Muscle of leg (tissue), 11 donors: ENCODE results near the gene ERC1. TPM values are rescaled to one million over a fixed set of nuclear protein-coding genes. Genes with fewer than 3 reads are reported as not detected.
"Not testable (repeated sequence)": the region's sequence is repeated elsewhere in the genome, so short reads cannot be mapped to it uniquely, and the experiment has no call there.

Source experiments
- DNase-seq: peaks from one replicate; pipeline ENCODE4 v3.0.0; 2013
- H3K27ac ChIP-seq: one replicate; pipeline ENCODE4 v1.5.1; 2013; ENCODE audit warnings: mild to moderate bottlenecking, low read length, control low read depth
- H3K27me3 ChIP-seq: one replicate; pipeline ENCODE4 v1.6.1; 2013; ENCODE audit warnings: low read length; ENCODE audit not compliant: control insufficient read depth, insufficient read depth
- H3K36me3 ChIP-seq: one replicate; pipeline ENCODE4 v1.6.1; 2013; ENCODE audit warnings: low read length; ENCODE audit not compliant: control insufficient read depth, insufficient read depth
- H3K4me1 ChIP-seq: one replicate; pipeline ENCODE4 v1.6.1; 2013; ENCODE audit warnings: low read length; ENCODE audit not compliant: control insufficient read depth, insufficient read depth
- H3K4me3 ChIP-seq: one replicate; pipeline ENCODE4 v1.5.1; 2013; ENCODE audit warnings: low read length, control low read depth
- H3K9me3 ChIP-seq: replicated peaks from 2 replicates; pipeline ENCODE4 v1.6.1; 2013; ENCODE audit warnings: low read depth, low read length; ENCODE audit not compliant: control insufficient read depth
- WGBS: methylation state at CpG from one replicate; pipeline ENCODE4 v1.1.5; 2013; ENCODE audit warnings: missing lambda C conversion rate; ENCODE audit not compliant: insufficient coverage; 5-methylcytosine and 5-hydroxymethylcytosine counted together
- polyA plus RNA-seq, 8 donors: library from polyadenylated mRNA; unstranded; fragments of 120-200 nt; gene quantifications; one replicate each; pipeline versions ENCODE4 v1.2.1 to v1.2.3, GENCODE V29; 2013; ENCODE audit warnings: inconsistent platforms in 1 of 8, low replicate concordance in 1 of 8; ENCODE audit not compliant: insufficient read length in 8 of 8, insufficient read depth in 1 of 8
- total RNA-seq: library from RNA; stranded (reverse); fragments of 120-200 nt; gene quantifications from one replicate; pipeline ENCODE4 v1.2.4, GENCODE V29; 2013

ERC1 gene
- total and polyA plus RNA-seq, 9 donors: 15.8 to 32.5 (median 25.1) TPM

DNA sequence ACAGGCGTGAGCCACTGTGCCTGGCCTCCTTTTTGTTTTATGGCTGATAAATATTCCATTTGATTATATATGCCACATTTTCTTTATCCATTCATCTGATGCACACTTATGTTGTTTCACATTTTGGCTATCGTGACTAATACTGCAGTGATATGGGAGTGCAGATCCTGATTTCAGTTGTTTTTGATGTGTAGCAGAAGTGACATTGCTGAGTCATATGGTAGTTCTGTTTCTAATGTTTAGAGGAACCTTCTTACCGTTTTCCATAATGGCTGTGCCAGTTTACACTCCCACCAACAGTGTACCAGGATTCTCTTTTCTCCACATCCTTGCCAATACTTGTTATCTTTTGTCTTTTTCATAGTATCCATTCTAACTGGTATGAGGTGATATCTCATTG is 235.9 kb downstream of the ERC1 start:
- WGBS: no CpG with 5 or more reads among the region's 3 CpGs
- H3K4me3 ChIP-seq: no peak overlapping the region
- no peaks in the 10 kb centered on the region for H3K4me1 ChIP-seq
- no peak overlapping the region for H3K27ac ChIP-seq
- no peaks in the 10 kb centered on the region for H3K36me3 ChIP-seq
- no peak for DNase-seq
- no peaks in the 10 kb centered on the region for H3K9me3 ChIP-seq
- no peaks in the 10 kb centered on the region for H3K27me3 ChIP-seq

GRCh38 chr12:1234073-1234472 is 243.1 kb downstream of the ERC1 start:
- peak; percentile 9 for DNase-seq
- no peaks in the 10 kb centered on the region for H3K36me3 ChIP-seq
- H3K4me1 ChIP-seq: no peaks in the 10 kb centered on the region
- no peaks in the 10 kb centered on the region for H3K9me3 ChIP-seq
- no peaks in the 10 kb centered on the region for H3K27me3 ChIP-seq
- no peak overlapping the region for H3K27ac ChIP-seq
- whole genome bisulfite sequencing: no CpG with 5 or more reads among the region's 2 CpGs
- H3K4me3 ChIP-seq: no peak overlapping the region

GRCh38 chr12:1246637-1247036 is 255.6 kb downstream of the ERC1 start:
- Histone ChIP-seq H3K27ac (no peak overlapping the region), H3K27me3 (no peaks in the 10 kb centered on the region), H3K36me3 (no peaks in the 10 kb centered on the region), H3K4me1 (no peaks in the 10 kb centered on the region), H3K4me3 (no peak overlapping the region), H3K9me3 (no peaks in the 10 kb centered on the region)
- WGBS: 44% methylated on average over 2 of the region's 2 CpGs
- DNase-seq: no peak

DNA sequence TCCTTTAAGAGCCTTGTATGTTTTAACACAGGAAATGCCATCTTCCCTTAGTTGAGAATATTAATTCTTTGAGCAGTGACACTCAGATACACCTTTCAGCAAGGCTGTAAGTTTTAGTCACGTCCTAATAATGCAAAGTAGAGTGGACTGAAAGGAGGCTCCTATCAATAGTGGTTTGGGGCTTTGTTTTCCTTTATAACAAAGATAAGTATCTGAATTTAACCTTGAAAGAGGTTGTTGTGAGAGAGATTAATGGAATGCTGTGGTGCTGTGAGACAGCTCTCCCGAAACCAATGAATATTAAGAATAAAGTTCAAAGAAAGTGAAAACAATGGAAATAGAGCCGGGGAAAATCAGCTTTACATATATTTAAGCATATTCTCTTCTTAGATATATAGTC is 259.6 kb downstream of the ERC1 start:
- no peaks in the 10 kb centered on the region for H3K9me3 ChIP-seq
- no peak overlapping the region for H3K4me3 ChIP-seq
- no peak overlapping the region for H3K27ac ChIP-seq
- no peaks in the 10 kb centered on the region for H3K27me3 ChIP-seq
- DNase-seq: no peak
- no peaks in the 10 kb centered on the region for H3K4me1 ChIP-seq
- H3K36me3 ChIP-seq: no peaks in the 10 kb centered on the region
- WGBS: no CpG with 5 or more reads among the region's 3 CpGs

DNA sequence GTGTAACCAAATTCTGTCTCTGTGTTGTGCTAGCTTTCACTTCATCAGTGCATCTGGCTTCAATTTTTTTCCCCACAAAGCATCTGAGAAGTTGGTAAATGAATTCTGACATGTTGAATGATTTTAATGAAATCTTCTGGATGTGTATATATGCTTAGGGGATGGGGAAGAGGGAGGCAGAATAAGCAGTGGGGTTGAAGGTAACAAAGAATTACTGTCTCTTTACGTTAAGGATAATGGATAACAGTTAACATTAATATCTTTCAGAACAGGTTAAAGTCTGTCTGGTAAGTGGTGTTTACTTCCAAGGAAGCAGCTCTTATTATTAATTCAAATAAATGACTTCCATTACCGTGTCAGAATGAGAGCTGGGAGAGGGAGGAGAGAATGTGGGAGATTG is 261.7 kb downstream of the ERC1 start:
- Histone ChIP-seq H3K36me3 (peaks cover 4% of the 10 kb centered on the region), H3K4me1 (no peaks in the 10 kb centered on the region), H3K27ac (no peak overlapping the region), H3K27me3 (no peaks in the 10 kb centered on the region), H3K4me3 (no peak overlapping the region), H3K9me3 (no peaks in the 10 kb centered on the region)
- DNase-seq: no peak
- WGBS: no CpG with 5 or more reads among the region's 2 CpGs

DNA sequence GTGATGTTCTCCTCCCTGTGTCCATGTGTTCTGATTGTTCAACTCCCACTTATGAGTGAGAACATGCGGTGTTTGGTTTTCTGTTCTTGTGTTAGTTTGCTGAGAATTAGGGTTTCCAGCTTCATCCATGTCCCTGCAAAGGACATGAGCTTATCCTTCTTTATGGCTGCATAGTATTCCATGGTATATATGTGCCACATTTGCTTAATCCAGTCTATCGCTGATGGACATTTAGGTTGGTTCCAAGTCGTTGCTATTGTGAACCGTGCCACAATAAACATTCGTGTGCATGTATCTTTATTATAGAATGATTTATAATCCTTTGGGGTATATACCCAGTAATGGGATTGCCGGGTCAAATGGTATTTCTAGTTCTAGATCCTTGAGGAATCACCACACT is 264.1 kb downstream of the ERC1 start:
- no CpG with 5 or more reads among the region's 6 CpGs for WGBS
- not testable (repeated sequence) for H3K27me3 ChIP-seq

DNA sequence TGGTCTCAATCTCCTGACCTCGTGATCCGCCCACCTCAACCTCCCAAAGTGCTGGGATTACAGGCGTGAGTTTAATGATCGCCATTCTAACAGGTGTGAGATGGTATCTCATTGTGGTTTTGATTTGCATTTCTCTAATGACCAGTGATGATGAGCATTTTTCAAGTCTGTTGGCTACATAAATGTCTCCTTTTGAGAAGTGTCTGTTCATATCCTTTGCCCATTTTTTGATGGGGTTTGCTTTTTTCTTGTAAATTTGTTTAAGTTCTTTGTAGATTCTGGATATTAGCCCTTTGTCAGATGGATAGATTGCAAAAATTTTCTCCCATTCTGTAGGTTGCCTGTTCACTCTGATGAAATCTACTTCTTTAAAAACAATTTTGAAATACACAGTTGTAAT is 264.8 kb downstream of the ERC1 start:
- not testable (repeated sequence) for H3K27ac ChIP-seq, H3K4me3 ChIP-seq, H3K27me3 ChIP-seq, DNase-seq, H3K4me1 ChIP-seq, H3K9me3 ChIP-seq, H3K36me3 ChIP-seq
- WGBS: 100% methylated on average over 1 of the region's 4 CpGs

More for the DNA sequence above, 264.1 kb downstream of the ERC1 start:
- not testable (repeated sequence) for H3K36me3 ChIP-seq, H3K9me3 ChIP-seq, H3K4me1 ChIP-seq, DNase-seq, H3K27ac ChIP-seq, H3K4me3 ChIP-seq

DNA sequence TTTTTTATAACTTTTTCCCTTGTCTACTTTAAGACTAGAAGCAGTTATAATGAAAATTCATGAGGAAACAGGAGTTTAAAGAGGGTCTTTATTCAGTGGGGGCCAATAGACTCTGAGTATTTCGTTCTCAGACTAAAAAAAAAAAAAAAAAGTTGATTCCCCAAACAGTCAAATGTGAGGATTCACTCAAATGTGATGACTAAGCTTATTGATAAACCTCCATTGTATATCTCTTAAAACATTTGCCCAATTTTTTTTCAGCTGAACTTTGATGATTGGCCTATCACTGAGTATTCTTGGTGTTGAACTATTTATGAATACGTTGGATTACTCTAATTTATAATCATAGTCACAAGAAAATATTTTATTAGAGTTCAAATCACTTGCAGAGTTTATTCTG is 265.3 kb downstream of the ERC1 start:
- DNase-seq: no peak
- peaks cover 4% of the 10 kb centered on the region for H3K36me3 ChIP-seq
- no peak overlapping the region for H3K27ac ChIP-seq
- H3K4me1 ChIP-seq: no peaks in the 10 kb centered on the region
- H3K4me3 ChIP-seq: no peak overlapping the region
- WGBS: no CpG with 5 or more reads among the region's 2 CpGs
- no peaks in the 10 kb centered on the region for H3K9me3 ChIP-seq
- no peaks in the 10 kb centered on the region for H3K27me3 ChIP-seq

DNA sequence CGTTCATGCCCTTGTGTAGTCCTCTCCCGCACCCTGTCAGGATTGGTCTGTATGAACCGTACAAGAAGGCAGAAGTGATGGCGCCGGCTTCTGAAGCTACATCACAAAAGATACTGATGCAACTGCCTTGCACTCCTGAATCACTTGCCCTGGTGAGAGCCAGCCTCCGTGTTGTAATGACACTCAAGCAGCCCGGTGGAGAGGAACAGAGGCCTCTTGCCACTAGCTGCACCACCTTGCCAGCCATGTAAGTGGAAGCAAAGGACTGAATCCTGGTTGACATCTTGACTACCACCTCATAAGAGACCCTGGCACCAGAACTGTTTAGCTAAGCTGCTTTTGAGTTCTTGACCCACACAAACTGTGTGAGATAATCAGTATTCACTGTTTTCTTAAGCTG is 266.0 kb downstream of the ERC1 start:
- 84% methylated on average over 7 of the region's 7 CpGs for WGBS

GRCh38 chr12:1262011-1262410 is 271.0 kb downstream of the ERC1 start:
- Histone ChIP-seq H3K9me3 (no peaks in the 10 kb centered on the region), H3K27ac (no peak overlapping the region), H3K4me1 (no peaks in the 10 kb centered on the region), H3K27me3 (no peaks in the 10 kb centered on the region), H3K4me3 (no peak overlapping the region), H3K36me3 (peaks cover 6% of the 10 kb centered on the region)
- DNase-seq: no peak
- no CpG with 5 or more reads among the region's 2 CpGs for WGBS

More for the DNA sequence above, 266.0 kb downstream of the ERC1 start:
- H3K9me3 ChIP-seq: no peaks in the 10 kb centered on the region
- H3K4me3 ChIP-seq: no peak overlapping the region
- H3K4me1 ChIP-seq: no peaks in the 10 kb centered on the region
- H3K27me3 ChIP-seq: no peaks in the 10 kb centered on the region
- DNase-seq: no peak
- peaks cover 4% of the 10 kb centered on the region for H3K36me3 ChIP-seq
- no peak overlapping the region for H3K27ac ChIP-seq

- Histone ChIP-seq H3K27me3 (no peaks in the 10 kb centered on the region), H3K27ac (no peak overlapping the region), H3K4me3 (no peak overlapping the region), H3K36me3 (peaks cover 5% of the 10 kb centered on the region), H3K9me3 (no peaks in the 10 kb centered on the region), H3K4me1 (no peaks in the 10 kb centered on the region)
- DNase-seq: no peak
- WGBS: 95% methylated on average over 6 of the region's 7 CpGs
Measured at GRCh38 chr12:1267243-1267642, 276.2 kb downstream of the ERC1 start.
